GM12878 (cell line): ENCODE results near the gene HCFC1R1. TPM values are rescaled to one million over a fixed set of nuclear protein-coding genes. Genes with fewer than 3 reads are reported as not detected.

Experiments used
- ATAC-seq: fragments of 200-7000 bp; cut with Tn5 transposase; 3 replicates; pipeline ENCODE4 v1.9.1; 2020; ENCODE audit warnings: mild to moderate bottlenecking, moderate library complexity
- BruUV-seq: library from RNA; stranded (reverse); fragments of 400-500 nt; replicated peaks from 2 replicates; lab custom pipeline; 2021; lab: Mats Ljungman, UMichigan
- CTCF ChIA-PET: fragments of 300-600 bp; sonication (Branson Sonifier 250); formaldehyde crosslinking; extraction: SDS; loops from one replicate; lab custom pipeline; 2021; ENCODE audit warnings: inconsistent platforms; lab: Yijun Ruan, JAX
- POLR2A ChIA-PET: fragments of 350-600 bp; formaldehyde crosslinking; extraction: SDS; loops from one replicate; lab custom pipeline; 2021; ENCODE audit warnings: inconsistent platforms; lab: Charles Lee
- RAD21 ChIA-PET: fragments of 300-600 bp; sonication (Branson Sonifier 250); formaldehyde crosslinking; loops from one replicate; lab custom pipeline; 2023; ENCODE audit warnings: antibody characterized with exemption; ENCODE audit not compliant: unreplicated experiment; lab: Charles Lee
- SMC1A ChIA-PET: fragments of 300-600 bp; sonication (Branson Sonifier 250); formaldehyde crosslinking; loops from one replicate; lab custom pipeline; 2023; ENCODE audit not compliant: unreplicated experiment, uncharacterized antibody; lab: Charles Lee
- DNase-seq: peaks from one replicate; pipeline ENCODE4 v3.0.0-alpha.2; 2011; ENCODE audit warnings: low read depth, low spot score
- FAIRE-seq: peaks from 3 replicates; lab custom pipeline; 2011; peaks lifted over from hg19 to GRCh38; lab: Jason Lieb, UNC
- H2AFZ ChIP-seq: 2 replicates; pipeline ENCODE4 v1.6.0; 2011; ENCODE audit warnings: low read depth, low read length, control low read depth; ENCODE audit not compliant: control insufficient read depth
- H3K27ac ChIP-seq: 2 replicates; pipeline ENCODE4 v1.5.1; 2011; ENCODE audit warnings: control low read depth; ENCODE audit not compliant: control insufficient read depth, insufficient read depth
- H3K27me3 ChIP-seq, 2 experiments: replicated peaks in 1 of 2; 2 replicates each; pipeline versions ENCODE4 v1.6.0 to v1.6.1; 2011; ENCODE audit warnings: low read length in 1 of 2; ENCODE audit not compliant: control insufficient read depth in 2 of 2, insufficient read depth in 2 of 2
- H3K36me3 ChIP-seq, 2 experiments: 2 replicates each; pipeline ENCODE4 v1.5.1; 2011; ENCODE audit warnings: low read length in 1 of 2; ENCODE audit not compliant: control insufficient read depth in 2 of 2, insufficient read depth in 2 of 2
- H3K4me1 ChIP-seq: 2 replicates; pipeline ENCODE4 v1.6.1; 2011; ENCODE audit warnings: mild to moderate bottlenecking, low read length, moderate library complexity, mixed read lengths; ENCODE audit not compliant: control insufficient read depth, insufficient read depth
- H3K4me2 ChIP-seq: 2 replicates; pipeline ENCODE4 v1.6.0; 2011; ENCODE audit warnings: control low read depth; ENCODE audit not compliant: control insufficient read depth, insufficient read depth
- H3K4me3 ChIP-seq: fragments of 200-600 bp; sonication (generic); 2 replicates; pipeline ENCODE4 v1.5.1; 2016
- H3K79me2 ChIP-seq: 2 replicates; pipeline ENCODE4 v1.6.0; 2011; ENCODE audit warnings: low read length; ENCODE audit not compliant: control insufficient read depth, insufficient read depth
- H3K9ac ChIP-seq: 2 replicates; pipeline ENCODE4 v1.8.0; 2011; ENCODE audit warnings: low read length, control low read depth, mixed read lengths; ENCODE audit not compliant: control insufficient read depth, insufficient read depth
- H3K9me3 ChIP-seq: replicated peaks from 3 replicates; pipeline ENCODE4 v1.5.1; 2011; ENCODE audit warnings: mild to moderate bottlenecking, low read length; ENCODE audit not compliant: control insufficient read depth, insufficient read depth
- H4K20me1 ChIP-seq: 2 replicates; pipeline ENCODE4 v1.6.0; 2011; ENCODE audit not compliant: control insufficient read depth, insufficient read depth
- KAT2A ChIP-seq: conservative IDR thresholded peaks from 2 replicates; pipeline ENCODE4 v1.6.1; 2011; ENCODE audit warnings: low read depth, low read length; ENCODE audit not compliant: control insufficient read depth
- KDM1A ChIP-seq: fragments of 200-600 bp; sonication (generic); IDR thresholded peaks from 2 replicates; pipeline ENCODE4 v1.6.1; 2016; ENCODE audit warnings: borderline replicate concordance
- POLR2A ChIP-seq: IDR thresholded peaks from 2 replicates; pipeline ENCODE4 v1.6.1; 2011; ENCODE audit warnings: low read depth, mild to moderate bottlenecking, low read length
- RCOR1 ChIP-seq: conservative IDR thresholded peaks from 2 replicates; pipeline ENCODE4 v1.6.1; 2012; ENCODE audit warnings: low read depth, low read length, improper control_type of control experiment
- TBL1XR1 ChIP-seq: IDR thresholded peaks from 2 replicates; pipeline ENCODE4 v1.6.1; 2012; ENCODE audit warnings: low read depth, low read length, improper control_type of control experiment
- WGBS: methylation state at CpG from one replicate; pipeline ENCODE4 v1.1.6; 2016; ENCODE audit warnings: low lambda C conversion rate; ENCODE audit not compliant: insufficient replicate concordance, insufficient coverage; ENCODE audit errors: missing lambda C conversion rate; 5-methylcytosine and 5-hydroxymethylcytosine counted together
- in situ Hi-C: fragments of 300-500 bp; cut with MboI; formaldehyde crosslinking; loops from 9 replicates; pipeline ENCODE4 v1.14.3; 2018; ENCODE audit warnings: mixed read lengths
- intact Hi-C: fragments of 100-400 bp; cut with micrococcal nuclease; formaldehyde crosslinking; loops from one replicate; pipeline ENCODE4 v1.14.2; 2022; ENCODE audit not compliant: unreplicated experiment
- polyA plus RNA-seq, 11 experiments: library from polyadenylated mRNA; depleted of rRNA in 4 of 11; unstranded in 6 of 11; stranded (reverse) in 5 of 11; fragments of >200 nt; fragmentation: Nextera tagmentation in 4 of 11; fragmentation: Illumina TruSeq in 1 of 11; extraction: Ambion mirVana in 4 of 11; extraction: Trizol in 1 of 11; gene quantifications; 1 replicate in 1 of 11; 2 replicates in 10 of 11; pipeline versions ENCODE4 v1.2.1 to v1.2.3, GENCODE V29; 2011 to 2016; ENCODE audit warnings: inconsistent platforms in 2 of 11, missing spikeins in 2 of 11, low read depth in 1 of 11
- total RNA-seq, 4 experiments: library from RNA; depleted of rRNA in 3 of 4; stranded (reverse); fragments of >200 nt in 3 of 4; fragmentation: Illumina TruSeq in 1 of 4; extraction: Trizol in 1 of 4; gene quantifications; 2 replicates each; pipeline versions ENCODE4 v1.2.1 to v1.2.3, GENCODE V29; 2013 to 2021
- TF ChIP-seq, protein P1 (sequence below): fragments of 450-650 bp; IDR thresholded peaks from 2 replicates; pipeline ENCODE4 v1.6.1; 2016; ENCODE audit warnings: mild to moderate bottlenecking
- TF ChIP-seq, protein P2 (sequence below): IDR thresholded peaks from 2 replicates; pipeline ENCODE4 v1.6.1; 2011; ENCODE audit warnings: borderline replicate concordance, low read depth, mild to moderate bottlenecking, moderate library complexity, mixed read lengths, low read length; ENCODE audit not compliant: insufficient read depth; ENCODE audit errors: extremely low read length

Gene HCFC1R1
- total and polyA plus RNA-seq, 10 of the 15 experiments (the other 5 are each of a cell fraction or from before 2014, with no cell fraction given), result 2.8 to 42.5 (median 20.4) TPM

DNA sequence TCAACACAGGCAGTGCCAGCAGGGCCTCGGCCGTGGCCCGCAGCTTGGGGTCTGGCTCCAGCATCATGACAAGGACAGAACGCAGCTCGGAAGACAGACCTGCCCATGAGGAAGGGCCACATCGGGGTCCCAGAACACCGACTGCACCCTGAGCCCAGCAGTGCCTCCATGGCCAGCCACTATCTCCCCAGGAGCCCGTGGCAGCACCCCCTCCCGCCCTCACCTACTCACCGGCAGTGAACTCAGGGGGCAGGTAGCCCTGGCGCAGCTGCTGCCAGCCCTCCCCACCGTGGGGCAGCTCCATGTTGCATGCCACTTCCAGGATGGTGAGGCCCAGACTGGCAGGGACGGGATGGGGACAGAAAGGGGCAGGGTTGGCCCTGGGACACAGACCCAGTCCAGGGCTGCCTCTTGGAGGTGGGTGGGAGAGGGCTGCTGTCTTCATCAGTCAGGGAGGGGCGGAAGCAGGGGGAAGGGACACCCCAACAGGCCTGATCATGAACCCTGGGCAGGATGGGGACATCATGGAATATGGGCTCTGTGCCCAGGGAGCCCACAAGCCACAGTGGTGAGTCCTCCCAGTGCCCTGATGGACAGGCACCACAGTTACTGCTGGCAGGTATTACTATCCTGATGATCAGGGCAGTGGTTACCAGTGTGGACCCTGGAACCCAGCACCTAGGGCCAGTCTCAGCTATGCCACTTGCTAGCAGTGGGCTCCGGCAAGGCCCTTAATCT lies 49.3 kb downstream of the HCFC1R1 start:
- H3K4me1 ChIP-seq, result peaks cover 9% of the 10 kb centered on the region
- POLR2A ChIA-PET, result interaction anchor here (1.1 kb wide), 1 partner anchor 29 kb away, joined by 3 read pairs; no protein-coding TSS in a partner anchor
- FAIRE-seq, result no peak

DNA sequence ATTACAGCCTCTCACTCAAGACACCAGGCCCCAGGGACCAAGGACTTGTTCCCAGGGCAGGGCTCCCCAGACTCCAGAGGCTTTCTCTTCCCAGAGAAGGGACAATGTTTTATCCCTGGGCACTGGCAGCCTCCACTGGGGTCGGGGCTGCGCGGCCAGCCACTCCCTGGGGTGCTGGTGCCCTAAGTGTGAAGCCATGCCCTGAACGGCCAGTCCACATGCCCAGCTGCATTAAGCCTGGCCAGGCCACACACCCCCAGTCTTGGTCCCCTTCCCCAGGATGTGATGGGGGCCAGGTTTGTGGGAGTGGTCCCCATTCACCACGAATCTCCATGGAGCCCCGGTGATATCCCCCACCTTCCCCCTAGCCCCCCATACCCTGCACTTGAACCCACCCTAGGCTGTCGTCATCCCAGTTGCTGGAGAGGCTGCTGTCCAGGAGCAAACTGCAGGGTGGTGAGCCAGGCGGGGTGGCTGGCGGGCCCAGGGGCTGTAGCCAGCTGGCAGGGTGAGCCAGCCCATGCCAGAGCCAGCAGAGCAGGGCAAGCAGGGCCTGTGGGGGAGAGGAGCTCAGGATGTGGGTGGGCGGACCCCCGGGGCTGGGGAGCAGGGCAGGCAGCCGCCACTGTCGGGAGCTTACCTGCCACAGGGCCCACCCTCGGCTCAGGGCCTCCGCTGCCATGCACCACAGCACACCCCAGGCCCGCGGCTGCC lies 50.0 kb downstream of the HCFC1R1 start:
- ChIA-PET RAD21 (no interaction called here), POLR2A (interaction anchor here (1.1 kb wide), 1 partner anchor 28 kb away, joined by 3 read pairs; no protein-coding TSS in a partner anchor), SMC1A (no interaction called here), CTCF (no interaction called here)
- no TSS peak for BruUV-seq
- no peak overlapping the region for H3K27ac ChIP-seq
- no peak overlapping the region for H3K4me3 ChIP-seq
- H3K79me2 ChIP-seq, result peaks cover 16% of the 10 kb centered on the region
- H3K9ac ChIP-seq, result no peak overlapping the region
- intact Hi-C loops, result no loop called here
- H2AFZ ChIP-seq, result no peak overlapping the region
- WGBS, result 69% methylated on average over 17 of the region's 17 CpGs
- H3K4me2 ChIP-seq, result no peak overlapping the region
- DNase-seq, result no peak
- no peak for FAIRE-seq
- in situ Hi-C loops, result no loop called here
- ATAC-seq, result no peak
- H3K9me3 ChIP-seq, result no peaks in the 10 kb centered on the region
- peaks cover 4% of the 10 kb centered on the region for H3K4me1 ChIP-seq
- no peaks in the 10 kb centered on the region for H4K20me1 ChIP-seq
- H3K36me3 ChIP-seq, result peaks cover 4 to 22% of the 10 kb centered on the region in 2 experiments; a peak in 3 of 4 replicates
- H3K27me3 ChIP-seq, result no peaks in the 10 kb centered on the region
- TF ChIP-seq TBL1XR1 (no peak), RCOR1 (no peak), KAT2A (no peak)
- TF ChIP-seq, protein P1, sequence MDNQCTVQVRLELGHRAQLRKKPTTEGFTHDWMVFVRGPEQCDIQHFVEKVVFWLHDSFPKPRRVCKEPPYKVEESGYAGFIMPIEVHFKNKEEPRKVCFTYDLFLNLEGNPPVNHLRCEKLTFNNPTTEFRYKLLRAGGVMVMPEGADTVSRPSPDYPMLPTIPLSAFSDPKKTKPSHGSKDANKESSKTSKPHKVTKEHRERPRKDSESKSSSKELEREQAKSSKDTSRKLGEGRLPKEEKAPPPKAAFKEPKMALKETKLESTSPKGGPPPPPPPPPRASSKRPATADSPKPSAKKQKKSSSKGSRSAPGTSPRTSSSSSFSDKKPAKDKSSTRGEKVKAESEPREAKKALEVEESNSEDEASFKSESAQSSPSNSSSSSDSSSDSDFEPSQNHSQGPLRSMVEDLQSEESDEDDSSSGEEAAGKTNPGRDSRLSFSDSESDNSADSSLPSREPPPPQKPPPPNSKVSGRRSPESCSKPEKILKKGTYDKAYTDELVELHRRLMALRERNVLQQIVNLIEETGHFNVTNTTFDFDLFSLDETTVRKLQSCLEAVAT, result no peak
- TF ChIP-seq, protein P2, sequence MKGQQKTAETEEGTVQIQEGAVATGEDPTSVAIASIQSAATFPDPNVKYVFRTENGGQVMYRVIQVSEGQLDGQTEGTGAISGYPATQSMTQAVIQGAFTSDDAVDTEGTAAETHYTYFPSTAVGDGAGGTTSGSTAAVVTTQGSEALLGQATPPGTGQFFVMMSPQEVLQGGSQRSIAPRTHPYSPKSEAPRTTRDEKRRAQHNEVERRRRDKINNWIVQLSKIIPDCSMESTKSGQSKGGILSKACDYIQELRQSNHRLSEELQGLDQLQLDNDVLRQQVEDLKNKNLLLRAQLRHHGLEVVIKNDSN, result no peak

More for the DNA sequence above, 49.3 kb downstream of the HCFC1R1 start:
- SMC1A ChIA-PET, result no interaction called here
- 95% methylated on average over 15 of the region's 15 CpGs for WGBS
- peak; percentile 56 for TF ChIP-seq POLR2A
- TF ChIP-seq KDM1A, result no peak
- BruUV-seq, result no TSS peak
- Histone ChIP-seq H3K27me3 (no peaks in the 10 kb centered on the region), H3K9me3 (no peaks in the 10 kb centered on the region), H3K4me2 (no peak overlapping the region), H3K4me3 (no peak overlapping the region), H4K20me1 (no peaks in the 10 kb centered on the region), H2AFZ (no peak overlapping the region), H3K9ac (no peak overlapping the region), H3K36me3 (peaks cover 4 to 22% of the 10 kb centered on the region in 2 experiments; a peak in 3 of 4 replicates), H3K79me2 (peaks cover 18% of the 10 kb centered on the region), H3K27ac (no peak overlapping the region)
- RAD21 ChIA-PET, result interaction anchor here (0.9 kb wide), 1 partner anchor 9 kb away, joined by 3 read pairs; no protein-coding TSS in a partner anchor
- intact Hi-C loops (no loop called here), in situ Hi-C loops (no loop called here)
- no peak for DNase-seq
- ATAC-seq, result no peak
- CTCF ChIA-PET, result no interaction called here
